BLaER1 treated with 17β-estradiol and CSF1 and Interleukin-3, amounts not matched to agents 10 nM and 100 nM (cell line): ENCODE measurements around the gene USP30.

Source experiments
- H3K27ac ChIP-seq, 11 experiments: shearing (Covaris generic); formaldehyde crosslinking; 2 replicates each; pipeline ENCODE4 v1.8.1; 2022
- H3K27me3 ChIP-seq, 11 experiments: shearing (Covaris generic); formaldehyde crosslinking; 2 replicates each; pipeline ENCODE4 v1.8.1; 2022
- H3K36me3 ChIP-seq, 11 experiments: shearing (Covaris generic); formaldehyde crosslinking; 2 replicates each; pipeline ENCODE4 v1.8.1; 2022
- H3K4me1 ChIP-seq, 10 experiments: shearing (Covaris generic); formaldehyde crosslinking; 2 replicates each; pipeline ENCODE4 v1.8.1; 2022
- H3K4me2 ChIP-seq, 11 experiments: shearing (Covaris generic); formaldehyde crosslinking; 2 replicates each; pipeline ENCODE4 v1.8.1; 2022
- H3K4me3 ChIP-seq, 10 experiments: shearing (Covaris generic); formaldehyde crosslinking; 2 replicates each; pipeline ENCODE4 v1.8.1; 2022
- H3K9ac ChIP-seq, 11 experiments: shearing (Covaris generic); formaldehyde crosslinking; 2 replicates each; pipeline ENCODE4 v1.8.1; 2022
- H3K9me3 ChIP-seq, 11 experiments: shearing (Covaris generic); formaldehyde crosslinking; replicated peaks in 1 of 11; 2 replicates each; pipeline ENCODE4 v1.8.1; 2022
- H4K20me1 ChIP-seq, 11 experiments: shearing (Covaris generic); formaldehyde crosslinking; 2 replicates each; pipeline ENCODE4 v1.8.1; 2022
- Cebpa-rat ChIP-seq, 11 experiments: shearing (Covaris generic); IDR thresholded peaks; 2 replicates each; pipeline ENCODE4 v1.8.1; 2022

The USP30 gene

DNA sequence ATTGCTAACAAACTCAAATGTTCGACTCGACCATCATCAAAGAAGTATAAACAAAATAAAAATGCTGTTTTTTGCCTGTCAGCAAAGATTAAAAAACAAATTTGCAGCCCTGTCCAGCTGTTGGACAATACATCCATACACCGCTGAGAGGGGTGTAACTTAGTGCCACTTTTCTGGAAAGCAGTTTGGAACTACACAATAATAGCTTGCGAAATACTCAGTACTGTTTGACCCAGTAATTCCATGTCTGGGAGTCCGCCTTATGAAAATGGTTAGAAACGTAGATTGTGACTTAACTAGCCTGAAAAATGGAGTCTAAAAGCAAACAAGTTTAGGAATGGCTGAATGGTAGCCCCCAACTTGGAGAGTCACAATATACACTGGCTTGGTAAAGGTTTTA lies 6.4 kb downstream of the USP30 start:
- no peaks in the 10 kb centered on the region for H3K27me3 ChIP-seq
- peaks cover 4 to 11% (median 9%) of the 10 kb centered on the region in 11 experiments; a peak in 17 of 22 replicates for H3K9me3 ChIP-seq
- TF ChIP-seq Cebpa-rat (IDR thresholded peaks at IDR 0.05), result no peak
- no peak overlapping the region for H3K4me3 ChIP-seq
- no peaks in the 10 kb centered on the region for H4K20me1 ChIP-seq
- no peak overlapping the region for H3K27ac ChIP-seq
- H3K36me3 ChIP-seq, result peaks cover 35 to 70% (median 62%) of the 10 kb centered on the region in 11 experiments
- peaks cover 6 to 8% (median 7%) of the 10 kb centered on the region in 10 experiments for H3K4me1 ChIP-seq
- H3K4me2 ChIP-seq, result no peak overlapping the region
- no peak overlapping the region for H3K9ac ChIP-seq

DNA sequence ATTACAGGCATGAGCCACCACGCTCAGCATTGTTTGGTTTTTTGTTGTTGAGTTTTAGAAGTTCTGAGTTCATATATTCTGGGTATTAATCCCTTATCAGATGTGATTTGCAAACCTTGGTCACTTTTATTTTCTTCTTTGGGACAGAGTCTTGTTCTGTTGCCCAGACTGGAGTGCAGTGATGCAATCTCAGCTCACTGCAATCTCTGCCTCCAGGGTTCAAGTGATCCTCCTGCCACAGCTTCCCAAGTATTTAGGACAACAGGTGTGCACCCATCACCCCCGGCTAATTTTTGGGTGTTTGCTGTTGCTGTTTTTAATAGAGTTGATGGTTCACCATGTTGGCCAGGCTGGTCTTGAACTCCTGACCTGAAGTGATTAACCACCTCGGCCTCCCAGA lies 11.8 kb downstream of the USP30 start:
- H4K20me1 ChIP-seq, result no peaks in the 10 kb centered on the region
- no peak overlapping the region for H3K4me3 ChIP-seq
- no peaks in the 10 kb centered on the region for H3K4me1 ChIP-seq
- no peak for TF ChIP-seq Cebpa-rat (IDR thresholded peaks at IDR 0.05)
- H3K9ac ChIP-seq, result no peak overlapping the region
- no peaks in the 10 kb centered on the region for H3K27me3 ChIP-seq
- no peak overlapping the region for H3K27ac ChIP-seq
- H3K4me2 ChIP-seq, result no peak overlapping the region
- peaks cover 52 to 86% (median 69%) of the 10 kb centered on the region in 11 experiments for H3K36me3 ChIP-seq
- peaks cover 4 to 11% (median 9%) of the 10 kb centered on the region in 11 experiments; a peak in 17 of 22 replicates for H3K9me3 ChIP-seq

DNA sequence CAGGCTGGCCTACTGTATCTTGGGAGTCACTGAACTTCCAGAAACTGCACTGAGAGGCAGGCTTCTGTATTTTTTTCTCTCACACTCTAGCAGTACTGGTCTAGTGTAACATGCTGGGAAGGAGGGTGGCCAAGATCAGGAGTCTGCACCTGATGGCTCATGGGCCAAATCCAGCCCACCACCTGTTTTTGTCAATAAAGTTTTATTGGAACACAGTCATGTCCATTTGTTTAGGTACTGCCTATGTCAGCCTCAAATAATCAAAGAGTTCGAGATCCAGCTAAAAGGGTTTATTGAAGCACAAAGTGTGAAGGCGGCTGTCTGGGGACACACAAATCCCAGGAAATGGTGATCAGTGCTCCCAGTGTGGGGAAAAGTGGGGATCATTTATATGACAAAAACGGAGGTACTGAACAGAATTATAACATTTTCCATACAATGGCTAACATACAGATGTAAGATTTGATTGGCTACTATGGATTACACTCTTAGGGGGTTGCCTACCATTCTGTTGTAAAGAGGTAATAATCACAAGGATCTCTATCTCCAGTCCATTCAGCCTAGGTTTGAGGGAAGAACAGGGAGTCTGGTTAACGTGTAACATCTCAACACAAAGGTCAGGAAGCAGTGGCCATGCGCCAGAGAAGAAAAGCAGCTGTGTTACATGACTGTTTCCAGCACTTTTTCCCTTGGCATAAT lies 12.9 kb downstream of the USP30 start:
- Histone ChIP-seq H3K27me3 (no peaks in the 10 kb centered on the region), H3K36me3 (peaks cover 55 to 86% (median 70%) of the 10 kb centered on the region in 11 experiments), H3K4me2 (no peak overlapping the region), H3K9me3 (peaks cover 4 to 11% (median 9%) of the 10 kb centered on the region in 11 experiments; a peak in 17 of 22 replicates), H3K4me3 (no peak overlapping the region), H3K9ac (no peak overlapping the region), H3K4me1 (no peaks in the 10 kb centered on the region), H4K20me1 (no peaks in the 10 kb centered on the region), H3K27ac (no peak overlapping the region)
- TF ChIP-seq Cebpa-rat (IDR thresholded peaks at IDR 0.05), result no peak

DNA sequence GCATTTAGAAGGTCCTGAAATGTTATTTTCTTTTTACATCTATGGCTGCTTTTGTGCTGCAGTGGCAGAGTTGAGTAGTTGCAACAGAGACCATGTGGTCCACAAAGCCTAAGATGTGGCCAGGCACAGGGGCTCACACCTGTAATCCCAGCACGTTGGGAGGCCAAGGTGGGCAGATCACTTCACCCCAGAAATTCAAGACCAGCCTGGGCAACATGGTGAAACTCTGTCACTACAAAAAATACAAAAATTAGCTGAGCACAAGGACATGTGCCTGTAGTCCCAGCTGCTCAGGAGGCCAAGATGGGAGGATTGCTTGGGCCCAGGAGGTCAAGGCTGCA lies 13.4 kb downstream of the USP30 start:
- H3K4me1 ChIP-seq, result no peaks in the 10 kb centered on the region
- peaks cover 4 to 11% (median 9%) of the 10 kb centered on the region in 11 experiments; a peak in 17 of 22 replicates for H3K9me3 ChIP-seq
- no peaks in the 10 kb centered on the region for H3K27me3 ChIP-seq
- H3K27ac ChIP-seq, result no peak overlapping the region
- no peak overlapping the region for H3K4me3 ChIP-seq
- H3K36me3 ChIP-seq, result peaks cover 60 to 86% (median 75%) of the 10 kb centered on the region in 11 experiments
- TF ChIP-seq Cebpa-rat (IDR thresholded peaks at IDR 0.05), result no peak
- H3K4me2 ChIP-seq, result no peak overlapping the region
- no peak overlapping the region for H3K9ac ChIP-seq
- no peaks in the 10 kb centered on the region; a peak in 1 of 22 replicates for H4K20me1 ChIP-seq

DNA sequence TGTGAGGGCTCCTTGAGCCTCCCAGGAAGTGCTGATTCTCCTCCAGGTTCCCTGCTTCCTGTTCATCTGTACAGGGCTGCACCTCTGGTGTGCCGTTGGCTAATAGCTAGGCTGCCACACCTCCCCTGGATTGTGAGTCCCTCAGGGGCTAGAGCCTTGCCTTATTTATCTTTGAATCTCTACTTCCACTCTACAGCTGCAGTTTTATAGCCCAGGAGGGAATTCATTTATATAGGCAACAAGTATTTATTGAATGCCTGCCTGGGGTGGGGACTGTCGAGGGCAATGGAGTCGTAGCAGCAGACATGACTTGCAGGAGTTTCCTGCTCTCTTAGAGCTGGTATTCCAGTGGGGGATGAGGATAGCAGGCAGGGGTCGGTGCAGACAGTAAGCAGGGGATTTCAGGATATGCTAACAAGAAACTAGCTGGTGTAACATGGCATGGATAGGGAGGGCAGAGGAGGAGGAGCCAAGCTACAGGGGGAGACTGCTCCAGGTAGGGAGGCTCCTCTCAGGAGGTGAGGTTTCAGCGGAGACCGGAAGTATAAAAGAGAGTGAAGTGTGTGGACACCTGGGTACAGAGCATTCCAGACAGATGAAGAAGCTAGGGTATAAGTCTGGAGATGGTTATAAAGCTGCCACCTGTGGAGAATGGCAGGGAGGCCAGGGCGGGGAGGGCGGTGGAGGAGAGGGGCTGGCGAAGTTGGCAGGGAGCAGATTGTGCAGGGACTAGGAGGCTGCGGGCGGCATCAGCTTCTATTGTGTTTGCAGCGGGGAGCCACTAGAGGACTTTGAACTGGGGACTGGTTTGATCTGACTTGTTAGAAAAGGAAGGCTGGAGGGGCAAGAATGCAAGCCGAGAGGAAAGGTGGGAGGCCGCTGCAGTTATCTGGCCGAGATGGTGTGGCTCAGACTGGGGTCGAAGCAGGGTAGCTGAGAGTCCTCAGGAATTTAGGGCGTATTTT lies 17.2 kb downstream of the USP30 start:
- H3K27ac ChIP-seq, result no peak overlapping the region
- no peak overlapping the region for H3K4me2 ChIP-seq
- no peak for TF ChIP-seq Cebpa-rat (IDR thresholded peaks at IDR 0.05)
- no peak overlapping the region for H3K9ac ChIP-seq
- H3K27me3 ChIP-seq, result no peaks in the 10 kb centered on the region
- H3K4me3 ChIP-seq, result no peak overlapping the region
- H3K4me1 ChIP-seq, result no peaks in the 10 kb centered on the region
- H3K36me3 ChIP-seq, result peaks cover 69 to 88% (median 79%) of the 10 kb centered on the region in 11 experiments
- H3K9me3 ChIP-seq, result peaks cover 0 to 2% (median 0%) of the 10 kb centered on the region in 11 experiments; a peak in 5 of 22 replicates
- no peaks in the 10 kb centered on the region; a peak in 1 of 22 replicates for H4K20me1 ChIP-seq

DNA sequence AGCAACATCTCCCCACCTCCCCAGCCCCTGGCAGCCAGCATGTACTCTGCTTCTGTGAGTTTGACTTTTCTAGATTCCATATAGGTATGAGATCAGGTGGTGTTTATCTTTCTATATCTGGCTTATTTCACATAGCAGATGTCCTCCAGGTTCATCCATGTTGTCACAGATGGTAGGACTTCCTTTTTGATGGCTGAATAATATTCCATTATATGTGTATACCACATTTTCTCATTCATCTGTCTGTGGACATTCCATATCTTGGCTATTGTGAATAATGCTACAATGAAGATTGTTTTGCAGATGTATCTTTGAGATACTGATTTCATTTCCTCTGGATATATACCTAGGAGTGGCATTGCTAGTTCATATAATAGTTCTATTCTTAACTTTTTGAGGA lies 22.5 kb downstream of the USP30 start:
- Histone ChIP-seq H3K4me3 (no peak overlapping the region), H3K27ac (no peak overlapping the region), H3K27me3 (no peaks in the 10 kb centered on the region), H3K4me1 (no peaks in the 10 kb centered on the region), H3K9ac (no peak overlapping the region), H4K20me1 (no peaks in the 10 kb centered on the region; a peak in 1 of 22 replicates), H3K36me3 (peaks cover 58 to 88% (median 73%) of the 10 kb centered on the region in 11 experiments), H3K4me2 (no peak overlapping the region), H3K9me3 (peaks cover 0 to 23% (median 13%) of the 10 kb centered on the region in 11 experiments; a peak in 13 of 22 replicates)
- no peak for TF ChIP-seq Cebpa-rat (IDR thresholded peaks at IDR 0.05)

DNA sequence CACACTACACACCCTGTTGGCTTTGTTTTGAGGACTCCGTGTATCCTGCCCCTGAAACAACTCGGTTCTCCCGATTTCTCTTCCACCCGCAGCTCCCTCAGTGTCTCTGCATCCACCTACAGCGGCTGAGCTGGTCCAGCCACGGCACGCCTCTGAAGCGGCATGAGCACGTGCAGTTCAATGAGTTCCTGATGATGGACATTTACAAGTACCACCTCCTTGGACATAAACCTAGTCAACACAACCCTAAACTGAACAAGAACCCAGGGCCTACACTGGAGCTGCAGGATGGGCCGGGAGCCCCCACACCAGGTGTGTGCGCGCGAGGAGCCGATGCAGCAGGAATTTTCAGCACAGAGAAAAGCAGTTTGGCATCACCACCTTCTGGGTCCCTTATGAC lies 30.4 kb downstream of the USP30 start:
- H3K36me3 ChIP-seq, result peaks cover 65 to 99% (median 86%) of the 10 kb centered on the region in 11 experiments
- peaks cover 0 to 11% (median 9%) of the 10 kb centered on the region in 10 experiments; a peak in 9 of 20 replicates for H3K4me1 ChIP-seq
- H3K4me3 ChIP-seq, result no peak overlapping the region
- H3K4me2 ChIP-seq, result no peak overlapping the region
- peaks cover 0 to 14% (median 9%) of the 10 kb centered on the region in 11 experiments; a peak in 11 of 22 replicates for H3K9me3 ChIP-seq
- H3K27me3 ChIP-seq, result no peaks in the 10 kb centered on the region
- no peak overlapping the region for H3K9ac ChIP-seq
- no peaks in the 10 kb centered on the region for H4K20me1 ChIP-seq
- TF ChIP-seq Cebpa-rat (IDR thresholded peaks at IDR 0.05), result no peak
- no peak overlapping the region for H3K27ac ChIP-seq

DNA sequence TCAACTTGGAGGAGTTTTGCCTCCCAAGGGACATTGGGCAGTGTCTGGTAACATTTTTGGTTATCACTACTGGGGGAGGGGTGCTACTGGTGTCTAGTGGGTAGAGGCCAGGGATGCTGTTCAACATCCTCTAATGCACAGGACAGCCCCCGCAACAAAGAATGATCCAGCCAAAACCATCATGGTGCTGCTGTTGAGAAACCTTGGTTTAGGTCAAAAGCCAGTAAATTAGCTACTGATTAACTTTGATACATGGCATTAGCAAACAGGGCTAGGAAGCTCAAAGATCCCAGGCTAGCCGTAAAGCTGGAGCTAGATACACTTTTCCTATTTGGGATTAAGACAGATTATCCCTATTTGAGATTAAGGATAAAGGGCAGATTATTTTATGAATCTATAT lies 32.0 kb downstream of the USP30 start:
- Histone ChIP-seq H3K36me3 (peaks cover 72 to 98% (median 93%) of the 10 kb centered on the region in 11 experiments), H3K27me3 (no peaks in the 10 kb centered on the region), H3K27ac (no peak overlapping the region), H3K4me1 (peaks cover 0 to 26% (median 23%) of the 10 kb centered on the region in 10 experiments; a peak in 15 of 20 replicates), H3K9ac (no peak overlapping the region), H3K4me2 (peak overlapping the region in 5 of 11 experiments; percentile 13 to 40 (median 31); a peak in 7 of 22 replicates), H3K4me3 (no peak overlapping the region), H3K9me3 (no peaks in the 10 kb centered on the region), H4K20me1 (peaks cover 0 to 14% (median 0%) of the 10 kb centered on the region in 11 experiments; a peak in 3 of 22 replicates)
- TF ChIP-seq Cebpa-rat (IDR thresholded peaks at IDR 0.05), result no peak

DNA sequence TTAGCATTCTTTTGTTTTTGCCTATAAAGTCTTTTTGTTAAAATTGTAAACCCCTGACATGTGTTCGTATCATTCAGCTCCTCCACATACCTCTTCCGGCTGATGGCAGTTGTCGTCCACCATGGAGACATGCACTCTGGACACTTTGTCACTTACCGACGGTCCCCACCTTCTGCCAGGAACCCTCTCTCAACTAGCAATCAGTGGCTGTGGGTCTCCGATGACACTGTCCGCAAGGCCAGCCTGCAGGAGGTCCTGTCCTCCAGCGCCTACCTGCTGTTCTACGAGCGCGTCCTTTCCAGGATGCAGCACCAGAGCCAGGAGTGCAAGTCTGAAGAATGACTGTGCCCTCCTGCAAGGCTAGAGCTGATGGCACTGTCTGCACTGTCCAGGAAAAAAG lies 33.2 kb downstream of the USP30 start:
- Histone ChIP-seq H3K36me3 (peaks cover 81 to 99% (median 93%) of the 10 kb centered on the region in 11 experiments), H3K9me3 (no peaks in the 10 kb centered on the region), H3K27me3 (no peaks in the 10 kb centered on the region), H3K4me1 (peaks cover 0 to 33% (median 26%) of the 10 kb centered on the region in 10 experiments; a peak in 15 of 20 replicates), H3K4me3 (no peak overlapping the region), H3K27ac (no peak overlapping the region), H3K9ac (no peak overlapping the region), H4K20me1 (peaks cover 0 to 14% (median 0%) of the 10 kb centered on the region in 11 experiments; a peak in 3 of 22 replicates), H3K4me2 (no peak overlapping the region)
- TF ChIP-seq Cebpa-rat (IDR thresholded peaks at IDR 0.05), result no peak
